Body of pancreas (tissue), 4 donors: ENCODE results near the gene STRIP2.

Experiments used
- CTCF ChIP-seq, 7 experiments: fragments of 450-650 bp in 4 of 7; fragments of 200-600 bp in 3 of 7; sonication (generic) in 3 of 7; IDR thresholded peaks; one replicate each; pipeline ENCODE4 v1.5.1; 2016 to 2019; ENCODE audit warnings: antibody characterized with exemption in 7 of 7
- POLR2A ChIP-seq, 3 donors: fragments of 450-650 bp; IDR thresholded peaks; one replicate each; pipeline ENCODE4 v1.6.1; 2016; ENCODE audit warnings: antibody characterized with exemption in 3 of 3, mild to moderate bottlenecking in 2 of 3

DNA sequence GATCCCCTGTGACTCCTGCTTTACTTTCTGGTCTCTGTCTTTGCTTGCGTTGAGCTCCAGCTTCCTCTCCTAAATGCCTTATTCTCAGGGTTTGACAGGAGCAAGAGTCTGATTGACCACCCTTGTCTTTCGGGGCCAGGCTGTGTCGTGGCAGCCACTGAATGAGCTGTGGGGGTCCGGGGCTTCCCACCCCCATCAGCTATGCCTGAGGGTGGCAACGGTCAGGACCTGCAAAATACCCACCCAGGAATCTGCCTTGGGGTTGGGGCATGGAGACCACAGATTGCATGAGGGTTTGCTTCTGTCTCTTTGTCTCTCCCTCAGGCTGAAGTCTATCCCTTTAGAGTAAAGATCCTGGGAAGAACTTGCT, 88.7 kb downstream of the STRIP2 start:
- no peak for TF ChIP-seq CTCF (IDR thresholded peaks at IDR 0.05)
- TF ChIP-seq POLR2A (IDR thresholded peaks at IDR 0.05): no peak
